ENCODE results near the gene OR5H1.
"Not testable (repeated sequence)": the region's sequence is repeated elsewhere in the genome, so short reads cannot be mapped to it uniquely, and the experiment has no call there.

The OR5H1 gene

GRCh38 chr3:98114264-98114663 lies 16.3 kb upstream of the OR5H1 start:
- DNase-seq (ENCODE audit: low read depth), result no peak
- H3K4me3 ChIP-seq (ENCODE audit: low read length), result no peak overlapping the region
- TF ChIP-seq CTCF (conservative IDR thresholded peaks at IDR 0.05; ENCODE audit: low read depth, low read length), result no peak

GRCh38 chr3:98115717-98116116 lies 14.8 kb upstream of the OR5H1 start:
- H3K4me3 ChIP-seq (ENCODE audit: low read length), result no peak overlapping the region
- no peak for TF ChIP-seq CTCF (conservative IDR thresholded peaks at IDR 0.05; ENCODE audit: low read depth, low read length)
- no peak for DNase-seq (ENCODE audit: low read depth)

DNA sequence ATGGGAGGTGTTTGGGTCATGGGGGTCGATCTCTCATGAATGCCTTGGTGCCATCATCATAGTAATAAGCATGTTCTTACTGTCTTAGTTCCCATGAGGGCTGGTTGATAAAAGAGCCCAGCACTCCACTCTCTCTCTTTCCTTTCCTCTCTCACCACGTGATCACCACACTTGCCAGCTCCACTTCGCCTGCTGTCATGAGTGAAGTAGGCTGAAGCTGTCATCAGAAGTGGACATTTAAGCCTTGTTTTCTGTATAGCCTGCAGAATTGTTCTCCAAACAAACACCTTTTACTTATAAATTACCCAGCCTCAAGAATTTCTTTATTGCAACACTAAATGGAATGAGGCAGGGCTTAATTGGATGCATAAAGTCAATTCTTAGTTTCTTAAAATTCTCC lies 6.1 kb downstream of the OR5H1 start:
- H3K4me3 ChIP-seq (ENCODE audit: low read length), result no peak overlapping the region
- TF ChIP-seq CTCF (conservative IDR thresholded peaks at IDR 0.05; ENCODE audit: low read depth, low read length), result no peak
- no peak for DNase-seq (ENCODE audit: low read depth)

DNA sequence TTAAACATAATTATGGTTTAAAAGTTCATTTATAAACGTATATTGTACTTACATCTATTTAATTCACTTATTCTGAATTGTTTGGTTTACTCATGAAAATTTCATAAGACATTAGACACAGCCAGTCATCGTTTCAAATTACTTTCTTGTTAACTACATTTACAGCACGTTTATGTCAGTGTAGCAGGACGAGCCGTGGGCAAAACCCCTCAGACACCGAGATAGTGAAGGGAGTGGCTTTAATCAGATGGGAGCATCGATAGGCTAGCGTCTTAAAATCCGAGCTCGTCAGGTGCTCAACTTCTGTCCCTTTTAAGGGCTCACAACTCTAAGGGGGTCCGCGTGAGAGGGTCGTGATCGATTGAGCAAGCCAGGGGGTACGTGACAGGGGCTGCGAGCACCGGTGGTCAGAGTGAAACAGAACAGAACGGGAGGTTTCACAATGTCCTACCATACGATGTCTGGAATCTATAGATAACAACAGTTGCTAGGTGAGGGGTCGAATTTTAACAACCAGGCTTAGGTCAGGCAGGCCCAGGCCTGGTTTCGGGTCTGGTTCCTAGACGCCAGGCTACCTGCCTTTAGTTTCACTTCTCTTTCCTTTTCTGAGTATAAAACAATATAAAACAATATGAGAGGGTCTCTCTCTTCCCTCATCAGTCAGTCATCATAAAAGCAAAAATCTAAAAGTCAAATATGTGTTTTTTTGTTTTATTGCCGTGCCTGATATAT lies 7.5 kb downstream of the OR5H1 start:
- H3K4me3 ChIP-seq (ENCODE audit: low read length); DNase-seq (ENCODE audit: low read depth): not testable (repeated sequence)

- no peak for TF ChIP-seq CTCF (conservative IDR thresholded peaks at IDR 0.05; ENCODE audit: low read depth, low read length)
- DNase-seq (ENCODE audit: low read depth), result no peak
- H3K4me3 ChIP-seq (ENCODE audit: low read length), result no peak overlapping the region
Observed at GRCh38 chr3:98140531-98140930, 10.0 kb downstream of the OR5H1 start.

- no peak for TF ChIP-seq CTCF (conservative IDR thresholded peaks at IDR 0.05; ENCODE audit: low read depth, low read length)
- no peak within 1 kb of the TSS for H3K4me3 ChIP-seq (ENCODE audit: low read length)
- no peak for DNase-seq (ENCODE audit: low read depth)
Observed at GRCh38 chr3:98147179-98147578, 16.7 kb downstream of the OR5H1 start, which contains the start of gene OR5H14. Gene OR5H14 (plus strand): TSS chr3:98147479. CDS start chr3:98149386, 1,907 bp downstream.

- no peak for TF ChIP-seq CTCF (conservative IDR thresholded peaks at IDR 0.05; ENCODE audit: low read depth, low read length)
- no peak overlapping the region for H3K4me3 ChIP-seq (ENCODE audit: low read length)
- DNase-seq (ENCODE audit: low read depth), result no peak
Observed at GRCh38 chr3:98148751-98149150, 18.2 kb downstream of the OR5H1 start.

DNA sequence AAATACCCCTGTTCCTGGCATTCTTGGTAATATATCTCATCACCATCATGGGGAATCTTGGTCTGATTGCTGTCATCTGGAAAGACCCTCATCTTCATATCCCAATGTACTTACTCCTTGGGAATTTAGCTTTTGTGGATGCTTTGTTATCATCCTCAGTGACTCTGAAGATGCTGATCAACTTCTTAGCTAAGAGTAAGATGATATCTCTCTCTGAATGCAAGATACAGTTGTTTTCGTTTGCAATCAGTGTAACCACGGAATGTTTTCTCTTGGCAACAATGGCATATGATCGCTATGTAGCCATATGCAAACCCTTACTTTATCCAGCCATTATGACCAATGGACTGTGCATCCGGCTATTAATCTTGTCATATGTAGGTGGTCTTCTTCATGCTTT lies 18.9 kb downstream of the OR5H1 start:
- H3K4me3 ChIP-seq (ENCODE audit: low read length); DNase-seq (ENCODE audit: low read depth): not testable (repeated sequence)
